Osteoblast (primary cell): ENCODE data around the gene MICAL3. TPM values are rescaled to one million over a fixed set of nuclear protein-coding genes. Genes with fewer than 3 reads are reported as not detected.

Experiments used
- DNase-seq: peaks from one replicate; pipeline ENCODE4 v3.0.0; 2011; ENCODE audit warnings: low spot score, mixed read lengths; ENCODE audit not compliant: insufficient read length; ENCODE audit errors: missing footprints
- H2AFZ ChIP-seq: 2 replicates; pipeline ENCODE4 v1.6.0; 2011; ENCODE audit warnings: mild to moderate bottlenecking, low read length
- H3K27ac ChIP-seq: 2 replicates; pipeline ENCODE4 v1.5.1; 2011; ENCODE audit warnings: mild to moderate bottlenecking, low read depth, low read length, moderate library complexity
- H3K27me3 ChIP-seq: 2 replicates; pipeline ENCODE4 v1.6.0; 2012; ENCODE audit warnings: mild to moderate bottlenecking, control low read depth, inconsistent platforms, low read length, moderate library complexity; ENCODE audit not compliant: insufficient read depth
- H3K36me3 ChIP-seq: 2 replicates; pipeline ENCODE4 v1.5.1; 2011; ENCODE audit warnings: mild to moderate bottlenecking, low read length, control low read depth, moderate library complexity; ENCODE audit not compliant: insufficient read depth
- H3K4me1 ChIP-seq: 2 replicates; pipeline ENCODE4 v1.5.1; 2011; ENCODE audit warnings: mild to moderate bottlenecking, low read length, control low read depth, moderate library complexity; ENCODE audit not compliant: insufficient read depth
- H3K4me2 ChIP-seq: 2 replicates; pipeline ENCODE4 v1.6.0; 2011; ENCODE audit warnings: mild to moderate bottlenecking, low read length; ENCODE audit not compliant: insufficient read depth
- H3K4me3 ChIP-seq: fragments of 200-600 bp; sonication (generic); 3 replicates; pipeline ENCODE4 v1.5.1; 2012; ENCODE audit warnings: mild to moderate bottlenecking, low read length, inconsistent platforms; ENCODE audit not compliant: insufficient read depth
- H3K79me2 ChIP-seq: 2 replicates; pipeline ENCODE4 v1.6.0; 2012; ENCODE audit warnings: mild to moderate bottlenecking, low read length, control low read depth, inconsistent platforms; ENCODE audit not compliant: insufficient read depth
- H3K9me3 ChIP-seq: 2 replicates; pipeline ENCODE4 v1.5.1; 2011; ENCODE audit warnings: low read depth, low read length, control low read depth
- H4K20me1 ChIP-seq: 2 replicates; pipeline ENCODE4 v1.6.0; 2012; ENCODE audit warnings: mild to moderate bottlenecking, low read length, control low read depth; ENCODE audit not compliant: insufficient read depth
- total RNA-seq: library from RNA; depleted of rRNA; stranded (reverse); fragments of >200 nt; gene quantifications from 2 replicates; pipeline ENCODE4 v1.2.3, GENCODE V29; 2012
- TF ChIP-seq, protein P1 (sequence below): IDR thresholded peaks from 2 replicates; pipeline ENCODE4 v1.5.1; 2011; ENCODE audit warnings: mild to moderate bottlenecking, low read depth, low read length, moderate library complexity; ENCODE audit errors: extremely low read depth

The MICAL3 gene
- total RNA-seq, 1 donor, result 35.1 TPM

GRCh38 chr22:17944256-17944655 is 80.1 kb downstream of the MICAL3 start:
- H3K27me3 ChIP-seq, result no peaks in the 10 kb centered on the region
- DNase-seq, result no peak
- H3K27ac ChIP-seq, result no peak overlapping the region
- H4K20me1 ChIP-seq, result peaks cover 86% of the 10 kb centered on the region
- H3K9me3 ChIP-seq, result no peaks in the 10 kb centered on the region
- peaks cover 98% of the 10 kb centered on the region for H3K79me2 ChIP-seq
- peaks cover 7% of the 10 kb centered on the region for H3K4me1 ChIP-seq
- no peak overlapping the region for H3K4me2 ChIP-seq
- H2AFZ ChIP-seq, result no peak overlapping the region
- no peaks in the 10 kb centered on the region for H3K36me3 ChIP-seq
- TF ChIP-seq, protein P1, sequence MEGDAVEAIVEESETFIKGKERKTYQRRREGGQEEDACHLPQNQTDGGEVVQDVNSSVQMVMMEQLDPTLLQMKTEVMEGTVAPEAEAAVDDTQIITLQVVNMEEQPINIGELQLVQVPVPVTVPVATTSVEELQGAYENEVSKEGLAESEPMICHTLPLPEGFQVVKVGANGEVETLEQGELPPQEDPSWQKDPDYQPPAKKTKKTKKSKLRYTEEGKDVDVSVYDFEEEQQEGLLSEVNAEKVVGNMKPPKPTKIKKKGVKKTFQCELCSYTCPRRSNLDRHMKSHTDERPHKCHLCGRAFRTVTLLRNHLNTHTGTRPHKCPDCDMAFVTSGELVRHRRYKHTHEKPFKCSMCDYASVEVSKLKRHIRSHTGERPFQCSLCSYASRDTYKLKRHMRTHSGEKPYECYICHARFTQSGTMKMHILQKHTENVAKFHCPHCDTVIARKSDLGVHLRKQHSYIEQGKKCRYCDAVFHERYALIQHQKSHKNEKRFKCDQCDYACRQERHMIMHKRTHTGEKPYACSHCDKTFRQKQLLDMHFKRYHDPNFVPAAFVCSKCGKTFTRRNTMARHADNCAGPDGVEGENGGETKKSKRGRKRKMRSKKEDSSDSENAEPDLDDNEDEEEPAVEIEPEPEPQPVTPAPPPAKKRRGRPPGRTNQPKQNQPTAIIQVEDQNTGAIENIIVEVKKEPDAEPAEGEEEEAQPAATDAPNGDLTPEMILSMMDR, result no peak
- no peak overlapping the region for H3K4me3 ChIP-seq

GRCh38 chr22:17943533-17944249 is 80.7 kb downstream of the MICAL3 start:
- Histone ChIP-seq H3K4me3 (no peak overlapping the region), H4K20me1 (peaks cover 88% of the 10 kb centered on the region), H3K27me3 (no peaks in the 10 kb centered on the region), H3K79me2 (peaks cover 99% of the 10 kb centered on the region), H3K9me3 (no peaks in the 10 kb centered on the region), H3K4me1 (peaks cover 3% of the 10 kb centered on the region), H2AFZ (no peak overlapping the region), H3K27ac (no peak overlapping the region), H3K4me2 (no peak overlapping the region), H3K36me3 (no peaks in the 10 kb centered on the region)
- DNase-seq, result no peak
- TF ChIP-seq, protein P1, result no peak

DNA sequence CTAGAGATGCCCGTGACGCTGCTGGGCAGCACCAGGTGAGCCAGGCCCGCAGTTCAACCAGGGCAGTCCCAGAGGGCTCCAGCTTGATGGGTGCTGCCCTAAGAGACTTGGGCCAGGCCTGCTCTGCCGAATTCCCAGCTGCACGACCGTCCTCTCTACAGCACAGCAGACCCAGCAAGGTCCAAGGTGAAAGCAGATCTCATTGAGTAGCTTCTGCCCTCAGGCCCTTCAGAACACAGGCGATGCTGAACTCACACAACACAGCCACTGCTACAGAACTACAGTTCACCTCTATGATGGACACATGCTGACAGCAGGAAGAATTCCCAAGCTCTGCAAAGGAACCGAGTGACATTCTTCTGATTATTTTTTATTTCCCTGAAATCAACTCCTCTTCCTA is 81.6 kb downstream of the MICAL3 start:
- no peak overlapping the region for H2AFZ ChIP-seq
- no peak overlapping the region for H3K27ac ChIP-seq
- peaks cover 3% of the 10 kb centered on the region for H3K4me1 ChIP-seq
- no peak overlapping the region for H3K4me3 ChIP-seq
- H4K20me1 ChIP-seq, result peaks cover 90% of the 10 kb centered on the region
- peaks cover 99% of the 10 kb centered on the region for H3K79me2 ChIP-seq
- H3K36me3 ChIP-seq, result no peaks in the 10 kb centered on the region
- no peaks in the 10 kb centered on the region for H3K9me3 ChIP-seq
- no peak overlapping the region for H3K4me2 ChIP-seq
- TF ChIP-seq, protein P1, result no peak
- H3K27me3 ChIP-seq, result no peaks in the 10 kb centered on the region
- no peak for DNase-seq

DNA sequence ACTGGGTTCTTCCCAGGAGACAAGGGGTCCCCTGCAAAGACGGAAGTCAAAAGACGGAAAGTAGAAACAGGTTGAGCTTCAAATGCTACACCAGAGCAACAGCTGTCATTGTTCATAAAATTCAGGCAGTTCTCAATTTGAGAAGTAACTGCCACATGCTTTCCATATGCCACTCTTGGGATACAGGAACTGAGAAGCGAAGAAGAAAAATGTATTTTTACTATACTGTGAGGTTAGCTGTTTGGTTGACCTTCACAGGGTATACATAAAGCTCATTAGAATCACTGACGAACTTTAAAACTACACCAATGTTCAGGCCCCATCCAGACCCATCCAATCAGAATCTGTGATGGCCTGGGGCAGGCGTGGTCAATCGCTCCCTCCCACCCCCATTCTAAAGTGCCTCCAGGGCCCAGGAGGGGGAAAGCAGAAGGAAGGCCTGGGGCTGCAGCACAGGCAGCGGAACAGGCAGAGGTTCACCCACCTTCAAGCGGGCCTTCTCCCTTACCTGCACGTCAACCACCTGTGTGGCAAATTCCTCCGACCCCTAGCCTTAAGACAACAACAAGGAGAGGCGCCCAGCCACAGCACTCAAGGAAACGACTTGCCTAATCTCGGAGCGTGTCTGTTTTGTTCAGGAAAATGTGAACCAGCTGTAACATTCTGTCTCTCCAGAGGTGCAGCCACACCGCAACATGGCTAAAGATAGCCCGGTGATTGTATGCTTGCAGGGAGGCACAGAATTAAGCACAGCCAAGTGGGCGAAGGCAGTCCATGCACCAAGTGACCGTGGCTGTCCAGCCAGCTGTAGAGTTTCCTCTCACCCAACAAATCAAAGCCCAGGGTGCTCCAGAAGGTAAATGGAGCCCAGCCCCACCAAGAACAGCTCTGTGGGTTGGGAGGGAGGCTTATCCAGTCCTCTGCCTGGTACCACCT is 82.6 kb downstream of the MICAL3 start:
- Histone ChIP-seq H3K36me3 (no peaks in the 10 kb centered on the region), H3K4me3 (no peak overlapping the region), H3K27ac (no peak overlapping the region), H3K9me3 (no peaks in the 10 kb centered on the region), H3K79me2 (peaks cover 99% of the 10 kb centered on the region), H3K27me3 (no peaks in the 10 kb centered on the region), H3K4me2 (no peak overlapping the region), H3K4me1 (peaks cover 3% of the 10 kb centered on the region), H2AFZ (no peak overlapping the region), H4K20me1 (peaks cover 90% of the 10 kb centered on the region)
- TF ChIP-seq, protein P1, result no peak
- no peak for DNase-seq
